HG02759 (cell line): ENCODE results near the gene COG4.
"Not testable (repeated sequence)": the region's sequence is repeated elsewhere in the genome, so short reads cannot be mapped to it uniquely, and the experiment has no call there.

ENCODE experiments used
- ATAC-seq: cut with Tn5 transposase; IDR thresholded peaks from one replicate; pipeline ENCODE4 v1.9.1; 2021; ENCODE audit warnings: mild to moderate bottlenecking, moderate library complexity; ENCODE audit not compliant: unreplicated experiment

Gene COG4

DNA sequence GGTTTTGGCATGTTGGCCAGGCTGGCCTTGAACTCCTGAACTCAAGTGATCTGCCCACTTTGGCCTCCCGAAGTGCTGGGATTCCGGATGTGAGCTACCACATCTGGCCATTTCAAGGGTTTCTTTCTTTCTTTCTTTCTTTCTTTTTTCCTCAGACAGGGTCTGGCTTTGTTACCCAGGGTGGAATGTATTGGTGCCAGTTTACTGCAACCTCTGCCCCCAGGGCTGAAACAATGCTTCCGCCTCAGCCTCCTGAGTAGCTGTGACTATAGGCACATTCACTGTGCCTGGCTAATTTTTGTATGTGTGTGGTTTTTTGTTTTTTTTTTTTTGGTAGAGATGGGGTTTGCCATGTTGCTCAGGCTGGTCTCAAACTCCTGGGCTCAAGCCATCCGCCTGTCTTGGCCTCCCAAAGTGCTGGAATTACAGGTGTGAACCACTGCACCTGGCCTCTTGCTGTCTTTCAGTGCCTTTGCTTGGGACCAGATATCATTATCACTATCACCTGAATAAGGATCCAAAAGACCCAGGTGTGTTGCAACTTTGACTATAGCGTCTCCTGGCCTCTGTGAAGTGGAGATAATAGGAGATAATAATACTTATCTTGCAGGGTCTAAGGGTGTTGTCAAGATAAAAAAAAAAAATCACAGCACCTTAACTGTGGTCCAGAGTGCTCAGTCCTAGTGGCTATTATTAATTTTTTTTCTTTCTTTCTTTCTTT is 65.7 kb downstream of the COG4 start:
- ATAC-seq: no peak

- no peak for ATAC-seq
Measured at GRCh38 chr16:70455910-70456309, 67.4 kb downstream of the COG4 start.

GRCh38 chr16:70454222-70455034 is 68.9 kb downstream of the COG4 start, which contains the start of gene FCSK:
TSS of gene FCSK (plus strand) at chr16:70454595. CDS start at chr16:70463191, 8,596 bp downstream.
- ATAC-seq: peak; percentile 92

- ATAC-seq: no peak
Measured at GRCh38 chr16:70453892-70454221, 69.5 kb downstream of the COG4 start.

DNA sequence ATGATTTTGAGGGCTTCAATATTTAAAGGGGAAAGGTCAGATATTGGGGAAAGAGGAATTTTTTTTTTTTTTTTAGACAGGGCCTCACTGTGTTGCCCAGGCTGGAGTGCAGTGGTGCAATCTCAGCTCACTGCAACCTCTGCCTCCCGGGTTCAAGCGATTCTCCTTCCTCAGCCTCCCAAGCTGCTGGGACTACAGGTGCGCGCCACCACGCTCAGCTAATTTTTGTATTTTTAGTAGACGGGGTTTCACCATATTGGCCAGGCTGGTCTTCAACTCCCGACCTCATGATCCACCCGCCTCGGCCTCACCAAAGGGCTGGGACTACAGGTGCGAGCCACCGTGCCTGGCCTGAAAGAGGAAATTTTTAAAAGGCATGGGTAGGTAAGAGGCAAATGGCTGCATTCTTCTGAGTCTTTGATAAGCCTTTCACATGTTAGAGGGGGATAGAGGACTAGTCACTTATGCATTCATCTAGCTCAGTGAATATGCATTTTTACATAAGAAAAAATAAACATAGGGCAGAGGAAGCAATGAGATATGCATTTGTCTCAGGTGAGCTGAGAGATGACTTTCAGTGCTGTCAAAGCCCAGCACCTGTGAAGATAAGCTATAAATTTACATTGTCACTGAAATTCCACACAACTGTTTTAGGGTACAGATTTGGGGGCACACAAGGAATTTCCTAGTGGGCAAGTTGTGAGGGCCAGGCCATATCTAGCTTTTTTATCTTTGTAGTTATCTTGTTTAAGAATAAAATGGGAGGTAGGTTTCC is 70.0 kb downstream of the COG4 start:
- no peak for ATAC-seq

- not testable (repeated sequence) for ATAC-seq
Measured at GRCh38 chr16:70451004-70451340, 72.4 kb downstream of the COG4 start.

GRCh38 chr16:70450142-70451003 is 73.0 kb downstream of the COG4 start:
- ATAC-seq: not testable (repeated sequence)

DNA sequence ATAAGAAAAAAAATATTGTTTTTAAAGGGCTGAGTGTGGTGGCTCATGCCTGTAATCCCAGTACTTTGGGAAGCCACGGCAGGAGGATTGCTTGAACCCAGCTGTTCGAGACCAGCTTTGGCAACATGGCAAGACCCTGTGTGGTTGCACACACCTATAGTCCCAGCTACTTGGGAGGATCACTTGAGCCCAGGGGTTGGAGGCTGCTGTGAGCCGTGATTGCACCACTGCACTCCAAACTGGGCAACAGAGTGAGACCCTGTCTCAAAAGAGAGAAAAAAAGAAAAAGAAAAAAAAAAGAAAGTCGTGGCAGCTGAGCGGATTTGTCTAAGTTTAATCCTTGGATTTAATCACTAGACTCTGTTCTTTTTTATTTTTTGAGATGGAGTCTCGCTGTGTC is 75.3 kb downstream of the COG4 start:
- no peak for ATAC-seq

GRCh38 chr16:70444249-70445063 is 78.9 kb downstream of the COG4 start:
- ATAC-seq: no peak

- ATAC-seq: no peak
Measured at GRCh38 chr16:70442344-70442743, 81.0 kb downstream of the COG4 start.

DNA sequence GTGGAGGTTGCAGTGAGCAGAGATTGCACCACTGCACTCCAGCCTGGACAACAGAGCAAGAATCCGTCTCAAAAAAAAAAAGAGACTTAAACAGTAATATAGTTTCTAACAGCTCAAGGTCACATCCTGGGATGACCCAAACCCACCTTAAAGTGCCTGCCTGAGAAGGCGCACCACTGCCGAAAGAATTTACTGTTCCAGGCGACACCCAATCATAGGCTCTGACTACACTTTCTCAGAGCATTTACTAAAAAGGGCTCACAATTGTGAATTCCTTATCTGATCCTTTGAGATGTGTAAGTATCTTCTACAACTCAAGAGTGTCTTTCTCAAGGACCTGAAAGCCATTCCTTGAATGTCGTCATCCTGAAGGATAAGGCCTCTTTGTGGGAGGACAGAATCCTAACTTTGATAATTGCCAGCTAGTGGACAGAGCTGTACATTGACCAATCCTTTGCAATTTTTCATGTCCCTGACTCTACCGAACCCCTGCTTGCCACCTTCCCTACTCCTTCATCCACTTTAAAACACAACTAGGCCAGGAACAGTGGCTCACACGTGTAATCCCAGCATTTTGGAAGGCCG is 81.9 kb downstream of the COG4 start:
- ATAC-seq: no peak

GRCh38 chr16:70440009-70440692 is 83.2 kb downstream of the COG4 start:
- ATAC-seq: no peak

DNA sequence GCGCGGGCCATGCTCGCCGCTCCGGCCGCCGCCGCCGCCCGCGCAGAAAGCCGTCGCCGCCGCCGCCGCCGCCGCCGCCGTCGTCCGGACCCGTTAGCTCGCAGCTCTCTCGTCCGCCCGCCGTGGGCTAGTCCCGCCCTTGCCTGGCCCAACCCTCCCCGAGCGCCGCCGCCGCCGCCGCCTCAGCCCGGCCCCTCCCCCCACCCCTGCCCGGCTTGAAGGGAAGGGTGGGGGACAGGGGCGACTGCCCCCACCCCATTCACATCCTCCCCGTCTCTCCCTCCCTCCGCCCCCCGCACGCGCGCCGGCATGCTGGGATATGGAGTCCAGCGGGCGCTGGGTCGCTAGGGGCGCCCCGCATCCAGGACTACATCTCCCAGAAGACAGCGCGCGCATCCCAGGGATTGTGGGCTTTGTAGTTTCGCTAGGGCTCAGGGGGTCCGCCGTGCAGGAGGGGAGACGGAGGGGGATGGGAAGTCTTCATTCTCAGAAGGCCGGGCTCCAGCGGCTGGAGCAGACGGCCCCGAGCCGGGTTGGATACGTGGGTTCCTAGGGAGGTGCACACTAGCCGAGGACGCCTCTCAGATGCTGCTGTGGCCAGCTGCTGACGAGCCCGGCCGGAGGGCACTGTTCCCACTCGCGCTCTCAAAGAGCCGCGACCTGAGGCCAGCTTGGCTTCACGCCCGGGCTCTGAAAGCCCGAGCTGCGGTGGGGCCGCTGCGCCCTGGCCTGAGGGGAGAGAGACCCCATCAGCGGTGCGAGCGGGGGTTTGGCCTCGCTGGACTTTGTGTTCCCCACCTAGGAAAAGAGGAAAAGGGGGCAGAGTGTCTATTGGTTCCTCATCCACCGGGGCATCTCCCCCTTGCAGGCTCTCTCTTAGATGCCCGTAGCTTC is 84.1 kb downstream of the COG4 start, which contains the start of gene ST3GAL2:
Gene ST3GAL2 (minus strand): TSS at position 132 of the 894 bp plus-strand sequence. CDS start 40,570 bp downstream, outside the sequence.
- ATAC-seq: peak; percentile 88

DNA sequence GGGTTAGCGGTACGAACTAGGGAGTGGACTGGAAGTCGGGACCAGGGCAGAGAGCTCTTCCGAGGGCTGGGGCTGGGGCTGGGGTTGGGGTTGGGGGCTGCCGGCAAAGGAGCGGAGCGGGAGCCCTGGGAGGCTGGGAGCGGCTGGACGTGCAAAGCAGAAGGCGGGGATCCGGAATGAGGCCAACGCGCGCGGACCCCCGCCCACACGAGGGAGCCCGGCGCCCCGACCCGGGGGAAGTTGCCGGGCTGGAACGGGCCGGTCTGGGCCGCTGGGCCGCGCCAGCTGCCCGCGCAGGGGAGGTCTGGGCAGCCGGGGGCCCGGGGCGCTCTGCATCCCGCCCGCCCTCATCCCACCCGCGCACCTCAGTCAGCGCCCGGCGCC is 84.8 kb downstream of the COG4 start:
- peak; percentile 36 for ATAC-seq

GRCh38 chr16:70437582-70438557 is 85.5 kb downstream of the COG4 start:
- no peak for ATAC-seq

GRCh38 chr16:70437017-70437581 is 86.3 kb downstream of the COG4 start:
- ATAC-seq: no peak
